Measurements from ENCODE around the gene CSNK2A1.
A peak's percentile ranks its signal among the peaks of the same experiment; 100 is the strongest.
"Not testable (repeated sequence)": the region's sequence is repeated elsewhere in the genome, so short reads cannot be mapped to it uniquely, and the experiment has no call there.

The CSNK2A1 gene

GRCh38 chr20:483815-484644 lies 59.6 kb downstream of the CSNK2A1 start:
- DNase-seq (ENCODE audit: low spot score): no peak

GRCh38 chr20:481167-481566 lies 62.4 kb downstream of the CSNK2A1 start:
- DNase-seq (ENCODE audit: low spot score): no peak

- DNase-seq (ENCODE audit: low spot score): no peak
Observed at GRCh38 chr20:480044-480443, 63.5 kb downstream of the CSNK2A1 start.

- DNase-seq (ENCODE audit: low spot score): no peak
Observed at GRCh38 chr20:479487-479886, 64.1 kb downstream of the CSNK2A1 start.

- DNase-seq (ENCODE audit: low spot score): peak; percentile 72
Observed at GRCh38 chr20:478949-479429, 64.6 kb downstream of the CSNK2A1 start.

GRCh38 chr20:478010-478948 lies 65.3 kb downstream of the CSNK2A1 start:
- DNase-seq (ENCODE audit: low spot score): no peak

- DNase-seq (ENCODE audit: low spot score): not testable (repeated sequence)
Observed at GRCh38 chr20:476561-477249, 66.9 kb downstream of the CSNK2A1 start.

- no peak for DNase-seq (ENCODE audit: low spot score)
Observed at GRCh38 chr20:475463-476357, 67.9 kb downstream of the CSNK2A1 start.

- DNase-seq (ENCODE audit: low spot score): no peak
Observed at GRCh38 chr20:474581-474980, 69.0 kb downstream of the CSNK2A1 start.

GRCh38 chr20:472889-473292 lies 70.7 kb downstream of the CSNK2A1 start:
- no peak for DNase-seq (ENCODE audit: low spot score)

- no peak for DNase-seq (ENCODE audit: low spot score)
Observed at GRCh38 chr20:472137-472846, 71.3 kb downstream of the CSNK2A1 start.

- DNase-seq (ENCODE audit: low spot score): no peak
Observed at GRCh38 chr20:469746-470490, 73.7 kb downstream of the CSNK2A1 start.

GRCh38 chr20:467755-468154 lies 75.8 kb downstream of the CSNK2A1 start:
- DNase-seq (ENCODE audit: low spot score): no peak

GRCh38 chr20:462199-462991 lies 81.2 kb downstream of the CSNK2A1 start, which contains the start of gene TBC1D20:
TBC1D20 (minus strand) TSS chr20:462533; CDS start chr20:462405, 128 bp downstream.
- DNase-seq (ENCODE audit: low spot score): peak; percentile 92

GRCh38 chr20:461254-462198 lies 82.1 kb downstream of the CSNK2A1 start:
- DNase-seq (ENCODE audit: low spot score): peak; percentile 62

GRCh38 chr20:460707-461106 lies 82.9 kb downstream of the CSNK2A1 start:
- no peak for DNase-seq (ENCODE audit: low spot score)

- no peak for DNase-seq (ENCODE audit: low spot score)
Observed at GRCh38 chr20:460180-460579, 83.4 kb downstream of the CSNK2A1 start.

GRCh38 chr20:458776-459175 lies 84.8 kb downstream of the CSNK2A1 start:
- DNase-seq (ENCODE audit: low spot score): no peak

Measured in germinal center (tissue), 1 donor.